CD14-positive monocyte (primary cell): ENCODE measurements around the gene NBPF4. TPM values are rescaled to one million over a fixed set of nuclear protein-coding genes. Genes with fewer than 3 reads are reported as not detected.
A peak's percentile ranks its signal among the peaks of the same experiment; 100 is the strongest.

Source experiments
- DNase-seq, 3 donors: peaks; one replicate each; pipeline ENCODE4 v3.0.0-alpha.2; 2011 to 2022
- H2AFZ ChIP-seq: 2 replicates; pipeline ENCODE4 v1.6.0; 2012; ENCODE audit warnings: mild to moderate bottlenecking, low read depth, low read length, inconsistent platforms; ENCODE audit not compliant: insufficient read depth, poor library complexity, severe bottlenecking
- H3K27ac ChIP-seq, 2 donors: 1 replicate in 1 of 2; 2 replicates in 1 of 2; pipeline ENCODE4 v1.5.1; 2012 to 2013; ENCODE audit warnings: low read length in 2 of 2, control low read depth in 1 of 2, inconsistent platforms in 1 of 2, low read depth in 1 of 2, mild to moderate bottlenecking in 1 of 2
- H3K27me3 ChIP-seq, 2 donors: one replicate each; pipeline versions ENCODE4 v1.6.0 to v1.6.1; 2011 to 2013; ENCODE audit warnings: low read length in 2 of 2; ENCODE audit not compliant: control insufficient read depth in 2 of 2, insufficient read depth in 2 of 2
- H3K36me3 ChIP-seq, 2 donors: replicated peaks in 1 of 2; 1 replicate in 1 of 2; 2 replicates in 1 of 2; pipeline versions ENCODE4 v1.5.1 to v1.6.1; 2012 to 2013; ENCODE audit warnings: low read length in 2 of 2, control low read depth in 1 of 2, inconsistent platforms in 1 of 2, mild to moderate bottlenecking in 1 of 2; ENCODE audit not compliant: insufficient read depth in 2 of 2, control insufficient read depth in 1 of 2
- H3K4me1 ChIP-seq, 2 donors: 1 replicate in 1 of 2; 2 replicates in 1 of 2; pipeline versions ENCODE4 v1.5.1 to v1.6.1; 2012 to 2013; ENCODE audit warnings: low read length in 2 of 2, control low read depth in 1 of 2, inconsistent platforms in 1 of 2, mild to moderate bottlenecking in 1 of 2, moderate library complexity in 1 of 2; ENCODE audit not compliant: insufficient read depth in 2 of 2, control insufficient read depth in 1 of 2
- H3K4me2 ChIP-seq: replicated peaks from 2 replicates; pipeline ENCODE3; 2012; ENCODE audit warnings: low read length, moderate library complexity, mild to moderate bottlenecking; ENCODE audit not compliant: poor library complexity, severe bottlenecking; ENCODE audit errors: extremely low read depth
- H3K4me3 ChIP-seq, 3 experiments: fragments of 200-600 bp in 1 of 3; sonication (generic) in 1 of 3; replicated peaks in 1 of 3; 1 replicate in 2 of 3; 2 replicates in 1 of 3; pipeline ENCODE4 v1.5.1; 2011 to 2013; ENCODE audit warnings: low read length in 3 of 3, mild to moderate bottlenecking in 3 of 3, control low read depth in 2 of 3, low read depth in 2 of 3, inconsistent platforms in 1 of 3, moderate library complexity in 1 of 3
- H3K79me2 ChIP-seq: 2 replicates; pipeline ENCODE4 v1.6.0; 2012; ENCODE audit warnings: mild to moderate bottlenecking, control low read depth, inconsistent platforms, low read length, moderate library complexity; ENCODE audit not compliant: insufficient read depth
- H3K9ac ChIP-seq: 2 replicates; pipeline ENCODE4 v1.6.0; 2017; ENCODE audit warnings: low read length, mild to moderate bottlenecking; ENCODE audit not compliant: insufficient read depth, poor library complexity, severe bottlenecking
- H3K9me3 ChIP-seq, 2 donors: replicated peaks in 1 of 2; 1 replicate in 1 of 2; 2 replicates in 1 of 2; pipeline versions ENCODE4 v1.5.1 to v1.6.1; 2012 to 2013; ENCODE audit warnings: low read length in 2 of 2, control low read depth in 1 of 2; ENCODE audit not compliant: control insufficient read depth in 1 of 2, insufficient read depth in 1 of 2
- H4K20me1 ChIP-seq: 2 replicates; pipeline ENCODE4 v1.6.0; 2012; ENCODE audit warnings: mild to moderate bottlenecking, low read length, control low read depth, moderate library complexity; ENCODE audit not compliant: insufficient read depth
- H3K27ac Mint-ChIP-seq, 7 donors: one replicate each; pipeline ENCODE4 v1.8.0; 2020; ENCODE audit warnings: mild to moderate bottlenecking in 7 of 7, mixed read lengths in 7 of 7, moderate library complexity in 6 of 7, inconsistent platforms in 2 of 7
- H3K27me3 Mint-ChIP-seq, 3 donors: one replicate each; pipeline ENCODE4 v1.8.0; 2021 to 2022; ENCODE audit warnings: low read depth in 3 of 3, mild to moderate bottlenecking in 3 of 3, mixed read lengths in 3 of 3, moderate library complexity in 3 of 3, inconsistent platforms in 1 of 3
- H3K36me3 Mint-ChIP-seq, 2 donors: one replicate each; pipeline ENCODE4 v1.8.0; 2020; ENCODE audit warnings: mixed read lengths in 2 of 2, inconsistent platforms in 1 of 2, mild to moderate bottlenecking in 1 of 2
- H3K4me1 Mint-ChIP-seq: one replicate; pipeline ENCODE4 v1.8.0; 2020; ENCODE audit warnings: mild to moderate bottlenecking, mixed read lengths
- H3K4me3 Mint-ChIP-seq, 2 donors: one replicate each; pipeline ENCODE4 v1.8.0; 2020; ENCODE audit warnings: mild to moderate bottlenecking in 2 of 2, mixed read lengths in 2 of 2, moderate library complexity in 1 of 2
- H3K9me3 Mint-ChIP-seq, 7 donors: one replicate each; pipeline ENCODE4 v1.8.0; 2020 to 2022; ENCODE audit warnings: mixed read lengths in 7 of 7, mild to moderate bottlenecking in 6 of 7, moderate library complexity in 6 of 7, inconsistent platforms in 2 of 7
- CTCF ChIP-seq: fragments of 200-600 bp; IDR thresholded peaks from one replicate; pipeline ENCODE4 v1.8.0; 2022; ENCODE audit warnings: antibody characterized with exemption, mild to moderate bottlenecking
- WGBS: methylation state at CpG from one replicate; pipeline ENCODE4 v1.1.5; 2013; ENCODE audit warnings: missing lambda C conversion rate; ENCODE audit not compliant: insufficient coverage; 5-methylcytosine and 5-hydroxymethylcytosine counted together
- intact Hi-C, 2 donors: fragments of 100-400 bp; cut with micrococcal nuclease; formaldehyde crosslinking; loops; one replicate each; pipeline versions ENCODE4 v1.15.0 to v1.15.1; 2023
- polyA plus RNA-seq, 3 donors: library from polyadenylated mRNA; depleted of rRNA in 1 of 3; unstranded in 2 of 3; stranded (reverse) in 1 of 3; fragments of 300-500 nt in 2 of 3; fragments of >200 nt in 1 of 3; fragmentation: Illumina TruSeq in 2 of 3; gene quantifications; 1 replicate in 2 of 3; 2 replicates in 1 of 3; pipeline ENCODE4 v1.2.3, GENCODE V29; 2012 to 2021

The NBPF4 gene
- polyA plus RNA-seq, 3 donors: not detected

- H3K27me3 Mint-ChIP-seq: peaks cover 0 to 2% (median 0%) of the 10 kb centered on the region in 3 donors
- TF ChIP-seq CTCF: no peak
- Histone ChIP-seq H3K9me3 (no peaks in the 10 kb centered on the region), H3K9ac (no peak overlapping the region), H2AFZ (no peak overlapping the region), H3K4me3 (no peak overlapping the region), H3K27ac (no peak overlapping the region), H3K4me1 (peaks cover 20 to 36% of the 10 kb centered on the region in 2 donors), H3K4me2 (no peak overlapping the region), H3K36me3 (peaks cover 0 to 12% of the 10 kb centered on the region in 2 donors), H3K79me2 (peaks cover 33% of the 10 kb centered on the region), H4K20me1 (peaks cover 19% of the 10 kb centered on the region), H3K27me3 (no peaks in the 10 kb centered on the region)
- intact Hi-C loops: no loop called here
- H3K9me3 Mint-ChIP-seq: peaks cover 2 to 9% (median 2%) of the 10 kb centered on the region in 7 donors
- no CpG with 5 or more reads among the region's 5 CpGs for WGBS
- peaks cover 40% of the 10 kb centered on the region for H3K4me1 Mint-ChIP-seq
- H3K4me3 Mint-ChIP-seq: no peak overlapping the region
- no peak overlapping the region for H3K27ac Mint-ChIP-seq
- DNase-seq: no peak
- H3K36me3 Mint-ChIP-seq: peaks cover 9 to 14% of the 10 kb centered on the region in 2 donors
These were observed 42.2 kb downstream of the NBPF4 start for GRCh38 chr1:108201687-108202086.

GRCh38 chr1:108200687-108201051, 43.2 kb downstream of the NBPF4 start:
- no peak for TF ChIP-seq CTCF

More at GRCh38 chr1:108200687-108201051, 43.2 kb downstream of the NBPF4 start:
- Histone ChIP-seq H3K9me3 (no peaks in the 10 kb centered on the region), H3K27me3 (no peaks in the 10 kb centered on the region), H3K79me2 (peaks cover 43% of the 10 kb centered on the region), H3K36me3 (peaks cover under 1 to 22% of the 10 kb centered on the region in 2 donors), H4K20me1 (peaks cover 30% of the 10 kb centered on the region), H2AFZ (peak overlapping the region; percentile 99), H3K9ac (peak overlapping the region; percentile 90), H3K4me1 (peaks cover 20 to 36% of the 10 kb centered on the region in 2 donors), H3K27ac (peak overlapping the region; percentile 92), H3K4me2 (peak overlapping the region; percentile 91), H3K4me3 (peak overlapping the region; percentile 88 to 97 (median 96))
- Mint-ChIP-seq H3K4me3 (peak overlapping the region; percentile 90 to 94), H3K4me1 (peaks cover 45% of the 10 kb centered on the region), H3K36me3 (peaks cover 13 to 22% of the 10 kb centered on the region in 2 donors), H3K27me3 (peaks cover 0 to 3% (median 0%) of the 10 kb centered on the region in 3 donors), H3K27ac (peak overlapping the region; percentile 87 to 92 (median 90)), H3K9me3 (peaks cover 0 to 10% (median 5%) of the 10 kb centered on the region in 7 donors)
- WGBS: 0% methylated on average over 9 of the region's 10 CpGs
- DNase-seq: peak; percentile 22 to 62 (median 50)
- intact Hi-C loops: no loop called here
